Measurements from ENCODE around the gene PANX3. TPM values are rescaled to one million over a fixed set of nuclear protein-coding genes. Genes with fewer than 3 reads are reported as not detected.

PANX3 gene
- total and polyA plus RNA-seq, 9 of the 15 experiments (the other 6 are each of a cell fraction or from before 2014, with no cell fraction given) = 0.09 to 0.69 (median 0.39) TPM

GRCh38 chr11:124622531-124623451 lies 11.6 kb downstream of the PANX3 start, which contains the start of gene TBRG1:
TSS of gene TBRG1 (plus strand) at chr11:124622864. CDS start at chr11:124623084, 220 bp downstream.
- 2% methylated on average over 42 of the region's 57 CpGs for WGBS (ENCODE audit: insufficient coverage, low coverage, missing lambda C conversion rate)
- peaks cover 0 to 6% of the 10 kb centered on the region in 2 experiments; a peak in 3 of 5 replicates for H3K27me3 ChIP-seq (ENCODE audit: control insufficient read depth in 2 of 2, insufficient read depth in 2 of 2, low read length in 2 of 2)
- peaks cover 35% of the 10 kb centered on the region for H3K79me2 ChIP-seq (ENCODE audit: control insufficient read depth, insufficient read depth, low read length)
- H4K20me1 ChIP-seq (replicated peaks; ENCODE audit: control insufficient read depth, insufficient read depth, low read length) = no peaks in the 10 kb centered on the region
- intact Hi-C loops (cut with micrococcal nuclease) (loop anchor here (1.0 kb wide), 1 partner anchor 21 kb away; no protein-coding TSS in a partner anchor), in situ Hi-C loops (cut with MboI) (no loop called here)
- ATAC-seq (peak; percentile 98), DNase-seq (ENCODE audit: extremely low read depth in 1 of 4, low spot score in 3 of 4) (peak; percentile 83 to 94 (median 88)), FAIRE-seq (peak; percentile 84)
- H3K4me2 ChIP-seq (ENCODE audit: insufficient read depth, low read length) = peak within 1 kb of the TSS; percentile 87
- CTCF ChIA-PET (ENCODE audit: low intra/inter-chr PET ratio) = no interaction called here
- H3K36me3 ChIP-seq (ENCODE audit: control insufficient read depth, insufficient read depth, low read length) = peaks cover 34% of the 10 kb centered on the region
- TSS peak; percentile 51 for BruUV-seq (replicated peaks)
- POLR2A ChIA-PET = interaction anchor here (0.6 to 1.7 kb wide), 8 partner anchors 9 to 1566 kb away, joined by 3 to 7 read pairs (median 3); no protein-coding TSS in a partner anchor
- H3K4me3 ChIP-seq = peak within 1 kb of the TSS; percentile 75
- H2AFZ ChIP-seq (ENCODE audit: low read depth, low read length) = peak within 1 kb of the TSS; percentile 87
- peaks cover 0 to 13% of the 10 kb centered on the region in 2 experiments; a peak in 4 of 5 replicates for H3K4me1 ChIP-seq (replicated peaks in 1 of 2; ENCODE audit: control insufficient read depth in 2 of 2, insufficient read depth in 2 of 2, low read length in 2 of 2)
- peaks cover 4% of the 10 kb centered on the region for H3K9me1 ChIP-seq (ENCODE audit: control insufficient read depth, insufficient read depth, low read length)
- no peaks in the 10 kb centered on the region for H3K9me3 ChIP-seq (replicated peaks; ENCODE audit: control insufficient read depth, insufficient read depth, low read depth, low read length)
- peak within 1 kb of the TSS; percentile 77 for H3K27ac ChIP-seq (ENCODE audit: extremely low read depth, low read depth, low read length)
- H3K9ac ChIP-seq (ENCODE audit: insufficient read depth in 1 of 2, low read depth in 2 of 2, low read length in 2 of 2) = peak within 1 kb of the TSS; percentile 86 to 98
- peak; percentile 67 for TF ChIP-seq ASH1L (IDR thresholded peaks at IDR 0.05; ENCODE audit: borderline replicate concordance, low read depth, partially characterized antibody)
- TF ChIP-seq CHAMP1 (IDR thresholded peaks at IDR 0.05) = 0 out of 2 replicates have a peak, but pooled peaks have one; percentile 26
- TF ChIP-seq BCOR (IDR thresholded peaks at IDR 0.05) = peak; percentile 10; the same call in 1 of the 2 replicates
- no peak for TF ChIP-seq IRF2 (CRISPR knock-in tag; IDR thresholded peaks at IDR 0.05)
- peak; percentile 89 for TF ChIP-seq ETV1 (tag; conservative IDR thresholded peaks at IDR 0.05; ENCODE audit: low read depth)
- no peak for TF ChIP-seq NR1H2 (CRISPR knock-in tag; IDR thresholded peaks at IDR 0.05)
- TF ChIP-seq ZNF239 (CRISPR knock-in tag; IDR thresholded peaks at IDR 0.05) = no peak
- TF ChIP-seq POLR2B (IDR thresholded peaks at IDR 0.05; ENCODE audit: low read depth, partially characterized antibody) = peak; percentile 92
- TF ChIP-seq MLLT1 (IDR thresholded peaks at IDR 0.05) = peak in 1 of 2 experiments; percentile 32; a peak in 1 of 4 replicates
- TF ChIP-seq OTX1 (CRISPR knock-in tag; IDR thresholded peaks at IDR 0.05) = peak; percentile 7; the same call in 1 of the 2 replicates
- TF ChIP-seq POLR2G (IDR thresholded peaks at IDR 0.05; ENCODE audit: low read depth, low read length) = peak; percentile 97
- peak; percentile 78 to 80 for TF ChIP-seq MAZ (CRISPR knock-in tag; conservative IDR thresholded peaks at IDR 0.05 in 1 of 2, IDR thresholded peaks at IDR 0.05 in 1 of 2)

Measured in K562 (cell line).